ENCODE data around the gene RBP3.
A peak's percentile ranks its signal among the peaks of the same experiment; 100 is the strongest.

RBP3 gene

GRCh38 chr10:47336387-47337134, 11.6 kb upstream of the RBP3 start:
- DNase-seq (ENCODE audit: low read depth) = peak; percentile 90

DNA sequence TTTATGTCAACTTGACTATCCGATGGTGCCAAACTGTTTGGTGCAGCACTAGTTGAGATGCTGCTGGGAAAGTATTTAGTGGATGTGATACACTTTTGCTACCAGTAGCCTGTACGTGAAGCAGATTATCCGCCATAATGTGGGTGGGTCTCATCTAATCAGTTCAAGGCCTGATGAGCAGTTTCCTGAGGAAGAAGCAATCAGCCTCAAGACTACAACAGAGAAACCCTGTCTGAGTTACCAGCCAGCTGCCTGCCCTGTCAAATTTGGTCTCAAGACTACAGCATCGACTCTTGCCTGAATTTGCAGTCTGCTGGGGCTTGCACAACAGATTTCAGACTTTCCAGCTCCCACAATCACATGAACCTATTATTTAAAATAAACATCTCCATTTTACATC, 10.9 kb upstream of the RBP3 start:
- DNase-seq (ENCODE audit: low read depth) = no peak

GRCh38 chr10:47339186-47339735, 8.9 kb upstream of the RBP3 start:
- DNase-seq (ENCODE audit: low read depth) = no peak

DNA sequence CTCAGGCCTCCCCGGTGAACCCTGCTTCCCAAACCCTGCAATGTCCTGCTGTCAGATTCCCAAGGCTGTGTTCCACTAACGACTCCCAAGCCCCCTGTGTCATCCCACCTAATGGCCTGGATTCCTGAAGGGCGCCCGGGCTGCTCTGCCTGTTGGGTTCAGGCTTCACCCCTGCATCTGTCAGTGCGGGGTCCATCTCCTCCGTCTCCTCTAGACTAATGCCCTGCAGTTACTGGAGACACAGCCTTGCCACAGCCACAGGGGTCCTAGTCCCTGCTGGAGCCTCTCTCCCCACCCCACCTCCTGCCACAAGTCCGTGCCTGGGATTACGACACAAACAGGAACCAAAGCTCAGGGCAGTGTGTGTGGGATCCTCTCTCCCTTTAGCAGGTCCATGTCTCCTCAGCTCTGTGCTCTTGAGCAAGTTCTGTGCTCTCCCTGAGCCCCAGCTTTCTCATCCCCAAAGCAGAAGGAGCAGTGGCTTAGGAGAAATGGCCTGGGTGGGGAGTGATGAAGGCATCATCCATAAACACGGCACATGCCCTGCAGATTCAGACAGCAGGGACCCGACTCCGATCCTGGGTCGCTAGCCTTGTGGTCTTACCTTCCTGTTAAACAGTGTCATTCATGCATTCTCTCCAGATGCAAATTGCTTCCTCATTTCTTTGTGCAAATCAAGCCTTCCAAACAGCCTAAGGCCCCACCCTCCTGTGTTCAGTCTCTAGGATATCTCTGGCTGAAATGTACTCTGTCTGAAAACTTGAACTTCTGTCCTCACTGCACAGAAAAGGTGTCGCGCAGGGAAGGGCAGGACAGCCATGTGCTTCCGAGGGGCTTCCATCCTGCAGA, 8.2 kb upstream of the RBP3 start:
- no peak for DNase-seq (ENCODE audit: low read depth)

GRCh38 chr10:47340608-47341170, 7.5 kb upstream of the RBP3 start:
- peak; percentile 60 for DNase-seq (ENCODE audit: low read depth)

GRCh38 chr10:47344996-47345870, 2.9 kb upstream of the RBP3 start:
- DNase-seq (ENCODE audit: low read depth) = no peak

- DNase-seq (ENCODE audit: low read depth) = peak; percentile 20
These were observed 1.4 kb upstream of the RBP3 start for GRCh38 chr10:47346581-47347302.

DNA sequence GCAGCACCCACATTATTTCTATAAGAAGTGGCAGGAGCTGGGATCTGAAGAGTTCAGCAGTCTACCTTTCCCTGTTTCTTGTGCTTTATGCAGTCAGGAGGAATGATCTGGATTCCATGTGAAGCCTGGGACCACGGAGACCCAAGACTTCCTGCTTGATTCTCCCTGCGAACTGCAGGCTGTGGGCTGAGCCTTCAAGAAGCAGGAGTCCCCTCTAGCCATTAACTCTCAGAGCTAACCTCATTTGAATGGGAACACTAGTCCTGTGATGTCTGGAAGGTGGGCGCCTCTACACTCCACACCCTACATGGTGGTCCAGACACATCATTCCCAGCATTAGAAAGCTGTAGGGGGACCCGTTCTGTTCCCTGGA, 874 bp upstream of the RBP3 start:
- DNase-seq (ENCODE audit: low read depth) = no peak

DNA sequence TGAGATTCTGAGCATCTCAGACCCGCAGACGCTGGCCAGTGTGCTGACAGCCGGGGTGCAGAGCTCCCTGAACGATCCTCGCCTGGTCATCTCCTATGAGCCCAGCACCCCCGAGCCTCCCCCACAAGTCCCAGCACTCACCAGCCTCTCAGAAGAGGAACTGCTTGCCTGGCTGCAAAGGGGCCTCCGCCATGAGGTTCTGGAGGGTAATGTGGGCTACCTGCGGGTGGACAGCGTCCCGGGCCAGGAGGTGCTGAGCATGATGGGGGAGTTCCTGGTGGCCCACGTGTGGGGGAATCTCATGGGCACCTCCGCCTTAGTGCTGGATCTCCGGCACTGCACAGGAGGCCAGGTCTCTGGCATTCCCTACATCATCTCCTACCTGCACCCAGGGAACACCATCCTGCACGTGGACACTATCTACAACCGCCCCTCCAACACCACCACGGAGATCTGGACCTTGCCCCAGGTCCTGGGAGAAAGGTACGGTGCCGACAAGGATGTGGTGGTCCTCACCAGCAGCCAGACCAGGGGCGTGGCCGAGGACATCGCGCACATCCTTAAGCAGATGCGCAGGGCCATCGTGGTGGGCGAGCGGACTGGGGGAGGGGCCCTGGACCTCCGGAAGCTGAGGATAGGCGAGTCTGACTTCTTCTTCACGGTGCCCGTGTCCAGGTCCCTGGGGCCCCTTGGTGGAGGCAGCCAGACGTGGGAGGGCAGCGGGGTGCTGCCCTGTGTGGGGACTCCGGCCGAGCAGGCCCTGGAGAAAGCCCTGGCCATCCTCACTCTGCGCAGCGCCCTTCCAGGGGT, 703 bp downstream of the RBP3 start:
- no peak for DNase-seq (ENCODE audit: low read depth)

GRCh38 chr10:47349516-47349915, 1.4 kb downstream of the RBP3 start:
- DNase-seq (ENCODE audit: low read depth) = no peak

DNA sequence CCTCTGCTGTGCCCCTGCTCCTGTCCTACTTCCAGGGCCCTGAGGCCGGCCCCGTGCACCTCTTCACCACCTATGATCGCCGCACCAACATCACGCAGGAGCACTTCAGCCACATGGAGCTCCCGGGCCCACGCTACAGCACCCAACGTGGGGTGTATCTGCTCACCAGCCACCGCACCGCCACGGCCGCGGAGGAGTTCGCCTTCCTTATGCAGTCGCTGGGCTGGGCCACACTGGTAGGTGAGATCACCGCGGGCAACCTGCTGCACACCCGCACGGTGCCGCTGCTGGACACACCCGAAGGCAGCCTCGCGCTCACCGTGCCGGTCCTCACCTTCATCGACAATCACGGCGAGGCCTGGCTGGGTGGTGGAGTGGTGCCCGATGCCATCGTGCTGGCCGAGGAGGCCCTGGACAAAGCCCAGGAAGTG, 1.8 kb downstream of the RBP3 start:
- DNase-seq (ENCODE audit: low read depth) = no peak

DNA sequence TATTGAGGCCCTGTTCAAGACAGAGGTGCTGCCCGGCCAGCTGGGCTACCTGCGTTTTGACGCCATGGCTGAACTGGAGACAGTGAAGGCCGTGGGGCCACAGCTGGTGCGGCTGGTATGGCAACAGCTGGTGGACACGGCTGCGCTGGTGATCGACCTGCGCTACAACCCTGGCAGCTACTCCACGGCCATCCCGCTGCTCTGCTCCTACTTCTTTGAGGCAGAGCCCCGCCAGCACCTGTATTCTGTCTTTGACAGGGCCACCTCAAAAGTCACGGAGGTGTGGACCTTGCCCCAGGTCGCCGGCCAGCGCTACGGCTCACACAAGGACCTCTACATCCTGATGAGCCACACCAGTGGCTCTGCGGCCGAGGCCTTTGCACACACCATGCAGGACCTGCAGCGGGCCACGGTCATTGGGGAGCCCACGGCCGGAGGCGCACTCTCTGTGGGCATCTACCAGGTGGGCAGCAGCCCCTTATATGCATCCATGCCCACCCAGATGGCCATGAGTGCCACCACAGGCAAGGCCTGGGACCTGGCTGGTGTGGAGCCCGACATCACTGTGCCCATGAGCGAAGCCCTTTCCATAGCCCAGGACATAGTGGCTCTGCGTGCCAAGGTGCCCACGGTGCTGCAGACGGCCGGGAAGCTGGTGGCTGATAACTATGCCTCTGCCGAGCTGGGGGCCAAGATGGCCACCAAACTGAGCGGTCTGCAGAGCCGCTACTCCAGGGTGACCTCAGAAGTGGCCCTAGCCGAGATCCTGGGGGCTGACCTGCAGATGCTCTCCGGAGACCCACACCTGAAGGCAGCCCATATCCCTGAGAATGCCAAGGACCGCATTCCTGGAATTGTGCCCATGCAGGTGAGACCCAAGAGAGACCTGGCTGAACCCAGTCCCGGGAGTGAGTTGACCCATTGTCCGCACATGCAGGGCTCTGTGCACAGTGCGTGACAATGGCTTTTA, 2.8 kb downstream of the RBP3 start:
- no peak for DNase-seq (ENCODE audit: low read depth)

GRCh38 chr10:47351899-47352815, 4.0 kb downstream of the RBP3 start:
- no peak for DNase-seq (ENCODE audit: low read depth)

DNA sequence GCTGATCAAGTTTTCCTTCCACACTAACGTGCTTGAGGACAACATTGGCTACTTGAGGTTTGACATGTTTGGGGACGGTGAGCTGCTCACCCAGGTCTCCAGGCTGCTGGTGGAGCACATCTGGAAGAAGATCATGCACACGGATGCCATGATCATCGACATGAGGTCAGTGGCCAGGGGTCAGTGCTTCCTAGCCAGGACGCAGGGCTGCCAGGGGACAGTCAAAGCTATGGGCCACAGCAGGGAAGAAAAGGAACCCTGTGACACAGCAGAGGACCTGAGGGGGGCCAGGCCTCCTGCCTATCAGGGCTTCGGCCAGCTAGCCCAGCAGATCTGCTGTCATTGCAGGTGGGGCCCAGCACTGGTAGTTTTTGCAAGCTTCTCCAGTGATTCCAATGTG, 5.2 kb downstream of the RBP3 start:
- DNase-seq (ENCODE audit: low read depth) = no peak

GRCh38 chr10:47354165-47354564, 6.0 kb downstream of the RBP3 start:
- DNase-seq (ENCODE audit: low read depth) = peak; percentile 24

GRCh38 chr10:47354900-47355299, 6.7 kb downstream of the RBP3 start:
- DNase-seq (ENCODE audit: low read depth) = no peak

DNA sequence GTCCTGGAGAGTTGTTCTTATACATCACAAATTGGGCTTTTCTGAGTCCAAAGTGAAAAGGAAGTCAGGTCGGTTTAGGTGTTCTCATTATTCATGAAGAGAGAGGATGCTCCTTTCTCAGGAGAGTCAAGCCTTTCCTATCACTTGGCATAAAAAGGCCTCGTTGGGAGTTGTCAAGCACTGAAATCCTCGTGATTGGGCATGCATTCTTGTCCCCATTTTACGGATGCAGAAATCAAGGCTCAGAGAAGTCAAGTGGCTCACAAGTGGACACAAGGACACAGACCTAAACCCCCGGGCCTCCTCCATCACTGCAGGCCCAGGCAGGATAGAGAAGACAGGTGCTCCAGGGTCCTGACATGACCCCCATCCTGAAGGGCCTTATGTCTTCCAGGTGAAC, 8.5 kb downstream of the RBP3 start:
- no peak for DNase-seq (ENCODE audit: low read depth)

DNA sequence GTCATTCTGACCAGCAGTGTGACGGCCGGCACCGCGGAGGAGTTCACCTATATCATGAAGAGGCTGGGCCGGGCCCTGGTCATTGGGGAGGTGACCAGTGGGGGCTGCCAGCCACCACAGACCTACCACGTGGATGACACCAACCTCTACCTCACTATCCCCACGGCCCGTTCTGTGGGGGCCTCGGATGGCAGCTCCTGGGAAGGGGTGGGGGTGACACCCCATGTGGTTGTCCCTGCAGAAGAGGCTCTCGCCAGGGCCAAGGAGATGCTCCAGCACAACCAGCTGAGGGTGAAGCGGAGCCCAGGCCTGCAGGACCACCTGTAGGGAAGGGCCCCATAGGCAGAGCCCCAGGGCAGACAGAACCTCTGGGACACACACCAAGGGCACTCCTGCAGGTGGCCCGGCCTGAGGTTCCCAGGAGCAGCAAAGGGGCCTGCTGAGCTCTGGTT, 9.0 kb downstream of the RBP3 start:
- DNase-seq (ENCODE audit: low read depth) = no peak
